Neural cell (in vitro differentiated cells): ENCODE data around the gene EIF5.

Experiments used
- EP300 ChIP-seq: fragments of 450-650 bp; conservative IDR thresholded peaks from 2 replicates; pipeline ENCODE4 v1.6.1; 2014; ENCODE audit warnings: antibody characterized with exemption, mild to moderate bottlenecking, moderate library complexity; ENCODE audit not compliant: poor library complexity, severe bottlenecking
- POLR2AphosphoS5 ChIP-seq: IDR thresholded peaks from 2 replicates; pipeline ENCODE4 v1.6.1; 2012
- TF ChIP-seq, protein P1 (sequence below): fragments of 450-650 bp; IDR thresholded peaks from 2 replicates; pipeline ENCODE4 v1.5.1; 2014; ENCODE audit warnings: antibody characterized with exemption, mild to moderate bottlenecking, moderate library complexity; ENCODE audit not compliant: poor library complexity, severe bottlenecking

DNA sequence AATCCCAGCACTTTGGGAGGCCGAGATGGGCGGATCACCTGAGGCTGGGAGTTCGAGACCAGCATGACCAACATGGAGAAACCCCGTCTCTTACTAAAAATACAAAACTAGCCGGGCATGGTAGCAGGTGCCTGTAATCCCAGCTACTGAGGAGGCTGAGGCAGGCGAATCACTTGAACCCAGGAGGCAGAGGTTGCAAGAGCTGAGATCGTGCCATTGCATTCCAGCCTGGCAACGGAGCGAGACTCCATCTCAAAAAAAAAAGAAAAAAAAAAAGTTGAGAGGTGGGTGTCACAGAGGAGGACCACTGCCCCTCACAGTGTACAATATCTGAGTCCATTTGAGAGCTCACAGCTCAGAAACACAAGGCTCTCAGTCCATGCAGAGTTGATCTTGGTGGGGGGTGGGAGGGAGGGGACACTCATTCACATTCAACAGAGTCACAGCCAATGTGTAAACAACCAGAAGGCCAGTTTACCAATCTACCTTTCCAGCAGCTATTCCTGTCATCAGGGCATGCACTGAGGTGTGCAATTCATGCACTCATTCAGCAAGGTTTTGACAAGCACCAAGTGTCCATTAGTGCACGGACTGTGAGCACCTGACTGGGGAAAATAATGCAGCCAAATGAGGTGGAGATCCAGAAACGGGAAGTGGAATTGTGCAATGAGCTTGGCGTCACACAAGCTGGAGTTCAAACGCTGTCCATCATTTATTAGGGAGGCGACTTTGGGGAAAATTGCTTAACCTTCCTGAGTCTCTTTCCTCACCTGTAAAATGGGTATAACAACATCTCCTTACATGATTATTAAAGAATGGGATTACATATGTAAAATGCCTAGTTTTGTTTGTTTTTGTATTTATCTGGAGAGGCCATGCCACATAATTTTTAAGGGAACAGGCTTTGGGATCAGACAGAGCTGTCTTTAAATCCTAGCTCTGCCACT, 4.4 kb upstream of the EIF5 start:
- TF ChIP-seq POLR2AphosphoS5 (no peak), EP300 (no peak)
- TF ChIP-seq, protein P1, sequence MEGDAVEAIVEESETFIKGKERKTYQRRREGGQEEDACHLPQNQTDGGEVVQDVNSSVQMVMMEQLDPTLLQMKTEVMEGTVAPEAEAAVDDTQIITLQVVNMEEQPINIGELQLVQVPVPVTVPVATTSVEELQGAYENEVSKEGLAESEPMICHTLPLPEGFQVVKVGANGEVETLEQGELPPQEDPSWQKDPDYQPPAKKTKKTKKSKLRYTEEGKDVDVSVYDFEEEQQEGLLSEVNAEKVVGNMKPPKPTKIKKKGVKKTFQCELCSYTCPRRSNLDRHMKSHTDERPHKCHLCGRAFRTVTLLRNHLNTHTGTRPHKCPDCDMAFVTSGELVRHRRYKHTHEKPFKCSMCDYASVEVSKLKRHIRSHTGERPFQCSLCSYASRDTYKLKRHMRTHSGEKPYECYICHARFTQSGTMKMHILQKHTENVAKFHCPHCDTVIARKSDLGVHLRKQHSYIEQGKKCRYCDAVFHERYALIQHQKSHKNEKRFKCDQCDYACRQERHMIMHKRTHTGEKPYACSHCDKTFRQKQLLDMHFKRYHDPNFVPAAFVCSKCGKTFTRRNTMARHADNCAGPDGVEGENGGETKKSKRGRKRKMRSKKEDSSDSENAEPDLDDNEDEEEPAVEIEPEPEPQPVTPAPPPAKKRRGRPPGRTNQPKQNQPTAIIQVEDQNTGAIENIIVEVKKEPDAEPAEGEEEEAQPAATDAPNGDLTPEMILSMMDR: no peak
